ENCODE results near the gene CAV2.

Gene CAV2

DNA sequence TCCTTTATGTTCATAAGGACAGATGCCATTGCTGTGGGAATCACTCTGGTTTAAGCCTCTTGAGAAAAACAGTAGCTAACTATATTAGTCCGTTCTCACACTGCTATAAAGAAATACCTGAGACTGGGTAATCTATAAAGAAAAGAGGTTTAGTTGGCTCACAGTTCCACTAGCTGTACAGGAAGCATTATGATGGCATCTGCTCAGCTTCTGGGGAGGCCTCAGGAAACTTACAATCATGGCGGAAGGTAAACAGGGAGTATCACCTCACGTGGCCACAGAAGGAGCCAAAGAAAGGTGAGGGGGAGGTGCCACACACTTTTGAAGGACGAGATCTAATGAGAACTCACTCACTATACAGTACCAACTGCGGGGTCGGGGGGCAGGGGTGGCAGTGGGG is 2.9 kb upstream of the CAV2 start:
- no peak for DNase-seq

DNA sequence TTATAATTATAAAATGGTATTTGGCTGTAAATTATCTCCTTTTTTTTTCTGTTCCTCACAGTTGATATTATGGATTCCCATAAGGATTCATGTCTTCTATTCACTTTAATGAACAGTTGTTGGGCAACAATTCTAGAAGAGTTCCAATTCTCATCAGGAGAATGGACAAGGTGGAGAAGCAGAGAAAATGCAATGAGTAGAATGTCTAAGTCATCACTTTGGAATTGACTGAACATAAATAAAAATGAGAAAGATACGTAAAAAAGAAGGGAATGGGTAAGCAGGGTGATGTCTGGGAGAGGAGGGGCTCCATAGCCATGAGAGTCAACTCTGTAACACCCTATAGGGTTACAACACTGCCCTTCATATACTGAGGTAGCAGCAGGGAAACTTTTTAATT is 1.8 kb upstream of the CAV2 start:
- DNase-seq = no peak

DNA sequence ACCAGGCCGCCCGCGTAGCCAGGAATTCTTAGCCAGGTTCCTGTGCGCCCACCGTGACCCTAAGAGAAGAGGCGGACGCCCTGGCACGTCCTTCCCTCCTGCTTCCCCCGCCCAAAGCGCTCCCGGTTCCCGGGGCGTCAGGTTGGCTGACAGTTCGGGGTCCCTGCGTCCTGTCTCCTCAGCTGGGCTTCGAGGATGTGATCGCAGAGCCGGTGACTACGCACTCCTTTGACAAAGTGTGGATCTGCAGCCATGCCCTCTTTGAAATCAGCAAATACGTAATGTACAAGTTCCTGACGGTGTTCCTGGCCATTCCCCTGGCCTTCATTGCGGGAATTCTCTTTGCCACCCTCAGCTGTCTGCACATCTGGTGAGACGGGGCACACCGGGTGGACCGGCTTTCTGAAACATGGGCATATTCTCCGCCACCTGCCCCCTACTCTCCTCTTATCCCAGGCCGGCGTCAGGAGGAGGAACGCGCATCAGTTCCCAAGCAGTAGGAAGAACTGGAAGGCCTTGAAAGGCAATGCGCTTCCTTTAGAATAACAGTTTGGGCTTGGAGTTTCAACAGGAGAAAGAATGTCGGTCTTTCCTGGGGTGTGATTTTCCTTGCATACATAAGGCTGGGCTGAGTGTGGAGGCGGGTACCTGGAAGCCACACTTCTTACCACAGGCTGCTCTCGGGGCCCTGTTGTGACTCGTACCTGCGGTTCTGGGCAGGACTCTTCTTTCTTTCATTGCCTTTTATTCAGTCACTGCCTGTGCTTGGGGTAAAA is 728 bp downstream of the CAV2 start:
- DNase-seq = no peak

DNA sequence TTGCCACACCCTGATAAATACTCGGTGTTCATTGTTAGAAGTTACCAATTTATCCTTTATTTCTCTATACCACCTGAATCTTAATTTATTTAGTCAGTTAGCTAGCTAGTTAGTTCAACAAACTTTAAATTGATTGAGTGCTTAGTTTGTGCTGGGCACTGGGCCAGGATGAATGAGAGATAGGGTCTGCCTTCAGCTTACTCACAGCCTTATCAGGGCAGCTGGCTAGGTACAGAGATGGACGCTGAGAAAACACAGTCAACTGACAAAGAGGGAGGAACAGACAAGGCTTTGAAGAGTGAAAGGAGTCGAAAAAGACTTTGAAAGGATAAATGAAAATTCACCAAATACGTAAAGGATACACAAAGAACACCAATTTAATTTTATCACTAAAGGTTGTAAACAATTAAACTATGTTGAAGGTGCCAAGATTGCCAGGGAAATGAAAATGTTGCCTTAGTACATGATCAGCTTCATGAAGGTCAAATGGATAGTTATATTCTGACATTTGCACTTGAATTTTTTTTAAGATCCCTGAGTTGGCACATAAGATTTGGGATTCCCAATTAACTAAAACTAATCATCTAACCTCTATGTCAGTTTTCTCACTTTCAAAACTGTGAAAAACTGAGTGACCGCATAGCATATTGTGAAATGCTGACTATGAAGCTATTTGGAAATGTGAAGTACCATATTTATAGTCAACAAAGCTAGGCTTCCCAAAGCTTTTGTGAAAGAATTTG is 2.1 kb downstream of the CAV2 start:
- no peak for DNase-seq

DNA sequence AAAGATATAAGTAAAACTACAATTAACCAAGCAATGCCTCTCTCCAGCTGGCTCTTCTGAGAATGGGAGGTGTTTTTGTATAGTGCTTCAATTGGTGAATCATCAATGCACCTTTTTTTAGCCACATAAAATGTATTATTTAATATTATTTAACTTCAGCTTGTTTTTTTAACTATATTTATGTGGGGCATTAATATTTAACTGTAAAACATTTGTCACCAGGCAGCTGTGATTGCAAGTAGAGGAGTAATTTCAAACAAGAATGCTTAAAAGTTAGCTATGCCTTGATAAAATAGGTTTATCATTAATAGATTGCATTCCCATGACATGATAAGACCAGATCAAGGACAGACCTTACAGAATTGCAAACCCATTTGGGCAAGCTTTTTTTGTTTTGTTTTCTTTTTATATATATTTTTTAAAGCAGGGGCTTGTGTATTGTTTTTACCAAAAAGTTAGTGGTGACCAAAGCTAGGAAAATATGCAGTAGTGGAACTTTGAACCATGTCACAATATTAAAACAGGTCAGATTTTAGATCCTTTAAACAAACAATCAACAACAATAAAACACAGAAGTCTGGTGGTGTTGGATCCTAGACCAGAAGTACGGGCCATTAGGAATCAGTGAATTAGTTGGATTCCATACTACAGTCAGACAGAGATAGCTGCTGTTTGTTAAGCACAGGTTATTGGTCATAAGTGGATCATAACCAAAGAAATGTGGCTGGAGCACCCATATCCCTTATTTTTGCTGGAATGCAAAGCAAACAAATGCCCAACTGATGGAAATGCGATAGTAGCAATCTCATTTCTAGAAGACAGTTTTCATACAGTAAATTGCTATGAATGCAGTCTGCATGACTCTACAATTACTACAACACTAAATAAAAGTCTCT is 2.9 kb downstream of the CAV2 start:
- no peak for DNase-seq

DNA sequence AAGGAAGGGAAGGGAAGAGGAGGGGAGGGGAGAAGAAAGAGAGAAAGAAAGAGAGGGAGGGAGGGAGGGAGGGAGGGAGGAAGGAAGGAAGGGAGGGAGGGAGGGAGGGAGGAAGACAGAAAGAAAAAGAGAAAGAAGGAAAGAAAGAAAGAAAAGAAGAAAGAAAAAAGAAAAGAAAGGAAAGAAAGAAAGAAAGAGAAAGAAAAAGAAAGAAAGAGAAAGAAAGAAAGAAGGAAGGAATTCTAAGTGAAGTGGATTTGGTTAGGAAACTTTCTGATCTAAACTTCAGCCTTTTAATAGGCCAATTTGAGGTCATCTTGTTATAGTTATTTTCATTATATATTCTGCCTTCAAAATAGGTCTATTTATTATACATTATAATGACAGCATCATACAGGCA is 4.3 kb downstream of the CAV2 start:
- DNase-seq = no peak

DNA sequence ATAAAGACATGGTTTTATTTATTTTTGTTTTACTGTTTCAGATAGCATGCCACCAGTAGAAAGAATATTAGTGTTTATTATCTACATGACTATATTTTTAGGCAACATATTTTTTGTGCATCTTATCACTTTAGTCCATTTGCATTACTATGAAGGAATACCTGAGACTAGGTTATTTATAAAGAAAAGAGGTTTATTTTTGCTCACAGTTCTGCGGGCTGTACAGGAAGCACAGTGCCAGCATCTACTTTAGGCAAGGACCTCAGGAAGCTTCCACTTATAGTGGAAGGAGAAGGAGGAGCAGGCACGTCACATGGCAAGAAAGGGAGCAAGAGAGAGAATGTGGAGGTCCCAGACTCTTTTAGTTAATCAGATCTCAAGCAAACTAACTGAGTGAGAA is 5.7 kb downstream of the CAV2 start:
- DNase-seq = no peak

DNA sequence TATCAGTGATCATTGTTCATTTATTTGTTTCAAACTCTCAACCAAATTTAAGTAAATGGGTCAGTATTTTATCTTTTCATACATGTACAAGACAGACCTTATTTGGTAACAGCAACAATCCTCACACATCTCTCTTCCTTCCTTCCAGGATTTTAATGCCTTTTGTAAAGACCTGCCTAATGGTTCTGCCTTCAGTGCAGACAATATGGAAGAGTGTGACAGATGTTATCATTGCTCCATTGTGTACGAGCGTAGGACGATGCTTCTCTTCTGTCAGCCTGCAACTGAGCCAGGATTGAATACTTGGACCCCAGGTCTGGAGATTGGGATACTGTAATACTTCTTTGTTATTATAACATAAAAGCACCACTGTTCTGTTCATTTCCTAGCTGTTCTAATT is 6.3 kb downstream of the CAV2 start:
- no peak for DNase-seq

DNA sequence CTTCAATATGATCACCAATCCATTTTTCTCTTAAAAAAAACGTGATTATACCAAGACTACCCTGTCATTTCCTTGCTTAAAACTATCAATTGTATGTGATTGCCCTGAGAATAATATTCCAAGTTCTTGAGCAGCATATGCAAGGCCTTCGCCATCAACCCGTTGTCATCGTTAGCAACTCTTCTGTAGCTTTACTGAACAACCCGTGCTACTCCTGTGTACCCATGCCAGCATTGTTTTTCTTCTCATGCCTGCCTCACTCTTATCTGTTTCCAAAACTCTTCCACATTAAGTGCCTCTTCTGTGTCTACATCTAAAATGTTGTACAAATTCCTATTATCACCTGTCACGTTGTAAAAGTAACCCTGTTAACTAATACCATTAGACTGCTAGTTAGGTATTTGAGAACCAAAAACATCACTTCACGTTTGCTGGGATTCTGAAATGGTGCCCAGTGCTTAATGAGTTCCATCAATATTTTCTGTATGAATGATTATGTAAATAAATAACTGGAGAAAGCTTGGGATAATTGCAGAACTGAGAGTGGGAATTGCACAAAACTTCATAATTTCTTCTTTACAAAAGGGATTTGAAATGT is 10.5 kb downstream of the CAV2 start:
- DNase-seq = no peak

DNA sequence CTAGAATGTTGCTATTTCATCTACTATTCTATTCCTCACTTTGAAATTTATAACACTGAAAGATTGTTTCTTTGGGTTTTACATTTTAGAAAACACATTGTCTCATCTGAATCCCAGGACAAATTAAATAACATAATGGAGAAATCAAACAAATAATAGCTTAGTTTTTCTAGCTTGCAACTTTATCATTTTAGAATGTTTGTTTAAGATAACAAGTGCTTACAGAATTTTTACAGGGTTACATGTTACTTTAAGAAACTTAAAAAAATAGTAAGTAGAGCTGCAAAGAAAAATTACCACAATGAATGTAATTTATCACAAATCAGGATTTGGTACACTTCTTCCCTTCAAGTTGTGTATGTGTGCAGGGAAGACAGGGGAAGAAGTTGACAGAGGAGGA is 11.3 kb downstream of the CAV2 start:
- DNase-seq = no peak

DNA sequence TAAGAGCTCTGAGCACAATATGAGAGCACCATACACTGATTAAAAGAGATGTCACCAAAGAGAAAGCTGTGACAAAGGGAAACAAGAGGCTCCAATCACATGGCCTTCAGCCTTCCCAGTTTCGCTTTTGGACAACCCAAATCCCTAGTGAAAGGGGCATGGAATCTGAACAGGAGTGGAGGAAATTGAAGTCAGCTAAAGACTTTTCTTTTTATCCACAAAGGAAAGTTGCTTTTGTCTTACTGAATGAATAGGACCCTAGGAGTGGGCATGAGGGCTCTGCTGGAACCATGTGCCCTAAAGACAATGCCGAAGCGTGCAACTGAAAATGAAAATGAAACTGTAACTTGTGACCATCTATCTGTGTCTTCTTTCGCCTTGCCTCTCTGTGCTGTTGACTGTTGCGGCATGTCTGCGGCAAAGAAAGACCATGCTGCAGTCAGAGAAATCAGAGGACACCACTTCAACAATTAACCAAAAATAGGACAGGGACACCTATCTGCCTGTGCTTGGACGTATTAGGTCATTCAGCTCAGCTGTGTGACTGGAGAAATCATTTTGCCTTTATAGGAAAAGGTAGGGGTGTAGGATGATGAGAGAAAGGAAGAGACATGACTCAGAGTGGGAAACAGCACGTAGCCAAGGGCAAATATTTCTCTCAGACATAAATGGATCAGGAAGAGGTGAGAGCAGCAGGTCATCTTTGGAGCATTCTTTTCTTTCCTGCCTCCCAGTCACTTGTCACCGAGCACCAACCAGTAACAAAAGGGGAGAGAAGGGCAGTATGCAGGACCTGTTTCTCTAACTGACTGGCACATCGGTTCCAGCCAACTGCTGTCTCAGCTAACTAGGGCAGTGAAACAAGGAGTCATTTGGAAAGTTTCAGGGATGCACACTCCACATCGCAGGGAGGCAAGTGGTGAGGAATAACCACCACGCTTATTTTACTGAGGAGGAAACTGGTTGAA is 12.3 kb downstream of the CAV2 start:
- no peak for DNase-seq

DNA sequence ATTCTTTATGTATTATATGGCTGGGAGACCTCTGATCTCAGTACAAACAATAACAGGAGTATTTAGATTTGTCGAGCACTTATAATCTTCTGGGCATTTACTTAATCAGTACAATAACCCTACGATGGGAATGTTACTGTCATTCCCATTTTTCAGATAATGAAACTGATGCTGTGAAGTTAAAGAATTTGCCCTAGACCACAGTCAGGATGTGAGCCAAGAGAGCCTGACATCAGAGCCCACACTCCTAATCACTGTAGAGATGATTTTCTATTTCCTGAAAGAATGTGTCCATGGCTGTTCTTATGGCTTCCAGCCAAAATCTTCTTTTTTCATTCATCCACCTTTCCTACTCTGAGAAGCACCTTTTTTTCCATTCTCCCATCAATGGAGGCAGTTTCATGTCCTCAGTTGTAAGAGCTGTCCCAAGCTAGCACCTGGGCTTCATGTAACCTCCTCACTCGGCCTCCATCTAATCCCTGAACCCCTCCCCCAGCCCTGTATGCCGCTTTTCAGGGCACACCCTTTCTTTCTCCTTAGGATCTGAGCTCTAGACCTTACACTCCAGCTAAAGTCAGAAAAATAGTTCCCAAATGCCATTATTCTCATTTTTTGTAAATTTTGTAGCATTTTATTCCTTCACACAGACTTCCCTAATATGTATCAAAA is 13.1 kb downstream of the CAV2 start:
- no peak for DNase-seq

DNA sequence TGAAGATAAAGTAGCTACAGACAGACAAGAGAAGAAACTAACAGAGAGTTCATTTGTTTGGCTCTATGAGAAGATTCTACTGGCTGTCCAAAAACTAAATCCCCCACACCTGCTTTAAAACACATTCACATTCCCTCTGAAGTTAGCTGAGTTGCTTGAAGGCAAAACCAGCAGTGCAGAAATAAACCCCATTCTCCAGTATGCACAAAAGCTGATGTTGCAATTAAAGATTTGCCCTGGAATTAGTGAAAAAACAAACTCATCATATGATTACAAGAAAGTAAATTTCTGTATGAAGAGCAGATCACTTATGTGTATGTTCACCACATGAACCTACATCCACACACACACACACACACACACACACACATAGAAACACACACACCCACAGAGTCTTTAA is 16.0 kb downstream of the CAV2 start:
- no peak for DNase-seq

DNA sequence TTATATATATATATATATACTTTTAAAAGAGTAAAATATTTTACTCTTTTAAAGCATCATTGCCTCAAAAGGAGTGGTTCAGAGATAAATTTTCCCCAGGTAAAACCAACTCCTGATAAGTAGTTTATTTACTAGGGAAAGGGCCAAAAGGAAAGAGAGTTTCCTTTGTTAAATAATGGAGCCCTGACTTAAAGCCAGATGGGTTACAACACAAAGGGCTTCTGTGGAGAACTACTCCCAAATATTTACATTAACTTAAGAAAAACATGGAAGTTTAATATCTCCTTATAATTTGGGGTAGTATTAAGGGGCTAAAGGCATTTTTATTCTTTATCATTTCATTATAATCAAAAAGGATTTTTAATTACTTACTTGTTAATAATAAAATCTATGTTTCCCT is 16.8 kb downstream of the CAV2 start:
- DNase-seq = no peak

DNA sequence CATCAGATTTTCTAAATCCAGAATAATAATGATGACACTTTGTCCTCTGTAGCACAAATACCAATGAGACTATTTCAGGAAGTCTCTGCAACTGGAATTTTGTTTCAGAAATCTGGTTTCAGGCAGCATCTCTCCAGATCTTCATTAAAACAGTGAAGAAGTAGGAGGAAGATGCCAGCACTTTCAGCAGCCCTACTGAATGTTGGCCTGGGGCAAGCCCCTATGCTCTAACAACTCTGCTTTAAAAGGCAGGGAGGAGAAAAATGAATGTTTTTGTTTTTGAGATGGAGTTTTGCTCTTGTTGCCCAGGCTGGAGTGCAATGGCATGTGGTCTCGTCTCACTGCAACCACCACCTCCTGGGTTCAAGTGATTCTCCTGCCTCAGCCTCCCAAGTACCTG is 18.1 kb downstream of the CAV2 start:
- DNase-seq = no peak

DNA sequence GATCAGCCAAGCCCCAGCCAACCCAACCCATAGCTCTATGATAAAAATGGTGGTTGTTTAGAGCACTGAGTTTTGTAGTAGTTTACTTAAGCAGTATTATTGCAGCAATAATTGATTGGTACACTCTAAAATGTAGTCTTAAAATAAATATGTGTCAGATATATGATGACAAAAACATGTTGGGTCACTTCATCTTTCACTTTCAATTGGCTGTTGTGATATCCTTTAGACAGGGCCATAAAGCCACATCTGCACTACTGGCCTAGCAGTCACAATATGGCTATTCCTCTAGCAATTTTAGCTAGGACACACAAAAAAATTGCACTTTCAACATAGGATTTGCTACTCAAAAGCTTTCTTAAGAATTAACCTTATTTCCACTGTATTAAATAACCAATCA is 19.4 kb downstream of the CAV2 start:
- no peak for DNase-seq

DNA sequence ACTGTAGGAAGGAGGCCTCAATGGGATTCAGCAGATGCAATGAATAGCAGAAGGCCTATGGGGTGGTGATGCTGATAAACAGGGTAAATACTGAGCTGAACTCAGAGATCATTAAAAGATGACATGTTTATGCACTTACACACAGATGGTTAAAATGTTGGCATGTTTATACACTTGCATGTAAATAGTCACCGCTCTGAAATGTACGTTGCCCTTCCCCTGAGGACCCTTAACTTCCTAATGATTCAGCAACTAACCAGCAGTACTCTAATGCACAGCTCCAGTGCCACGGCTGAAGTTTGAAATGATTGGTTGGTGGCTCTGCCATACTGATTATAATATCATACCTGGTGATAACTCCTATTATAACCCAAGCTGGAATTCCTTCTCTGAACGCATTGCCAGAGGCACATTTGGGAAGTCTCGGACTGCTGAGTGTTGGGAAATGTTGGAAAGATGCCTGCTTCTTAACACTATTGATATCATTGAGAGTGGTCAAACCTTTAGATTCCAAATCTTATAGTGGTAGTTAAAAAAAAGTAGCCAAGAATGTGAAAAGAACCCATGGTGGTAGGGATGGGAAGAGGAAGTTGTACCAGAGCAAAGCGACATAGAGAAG is 21.6 kb downstream of the CAV2 start:
- no peak for DNase-seq

DNA sequence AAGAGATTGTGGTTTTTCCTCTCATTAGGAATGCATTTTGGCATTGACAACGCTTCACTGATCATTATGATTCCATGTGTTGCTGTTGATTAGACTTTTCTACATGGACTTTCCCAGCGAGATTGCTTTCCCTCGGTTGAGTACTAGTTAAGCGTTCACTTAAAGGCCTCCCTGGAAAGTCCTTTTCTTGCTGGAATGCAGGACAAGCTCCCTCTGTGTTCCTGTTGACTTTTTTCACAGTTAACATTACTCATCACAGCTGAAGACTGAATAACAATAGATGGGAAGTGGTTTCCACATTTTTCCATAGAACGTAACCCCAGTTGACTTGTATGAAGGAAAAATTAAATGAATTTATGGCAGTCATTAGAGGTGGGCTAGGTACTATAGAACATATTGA is 22.7 kb downstream of the CAV2 start:
- no peak for DNase-seq

DNA sequence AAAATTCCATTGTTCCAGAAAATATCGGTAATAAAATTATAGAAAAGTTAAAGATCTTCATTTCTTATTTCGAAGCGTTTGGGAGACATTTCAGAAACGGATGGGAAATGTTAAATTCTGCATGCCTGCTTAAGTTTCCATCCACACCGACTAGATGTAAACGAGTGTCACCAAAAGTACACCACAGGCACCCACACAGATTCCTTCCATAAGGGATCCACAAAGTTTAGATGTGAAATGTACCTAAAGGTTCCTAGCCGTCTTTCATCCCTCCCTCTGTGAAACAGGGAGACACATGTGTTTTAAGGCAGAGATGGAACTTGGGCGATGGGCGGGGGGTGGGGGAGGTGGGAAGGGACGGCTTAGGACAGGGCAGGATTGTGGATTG is 24.7 kb downstream of the CAV2 start:
- no peak for DNase-seq

DNA sequence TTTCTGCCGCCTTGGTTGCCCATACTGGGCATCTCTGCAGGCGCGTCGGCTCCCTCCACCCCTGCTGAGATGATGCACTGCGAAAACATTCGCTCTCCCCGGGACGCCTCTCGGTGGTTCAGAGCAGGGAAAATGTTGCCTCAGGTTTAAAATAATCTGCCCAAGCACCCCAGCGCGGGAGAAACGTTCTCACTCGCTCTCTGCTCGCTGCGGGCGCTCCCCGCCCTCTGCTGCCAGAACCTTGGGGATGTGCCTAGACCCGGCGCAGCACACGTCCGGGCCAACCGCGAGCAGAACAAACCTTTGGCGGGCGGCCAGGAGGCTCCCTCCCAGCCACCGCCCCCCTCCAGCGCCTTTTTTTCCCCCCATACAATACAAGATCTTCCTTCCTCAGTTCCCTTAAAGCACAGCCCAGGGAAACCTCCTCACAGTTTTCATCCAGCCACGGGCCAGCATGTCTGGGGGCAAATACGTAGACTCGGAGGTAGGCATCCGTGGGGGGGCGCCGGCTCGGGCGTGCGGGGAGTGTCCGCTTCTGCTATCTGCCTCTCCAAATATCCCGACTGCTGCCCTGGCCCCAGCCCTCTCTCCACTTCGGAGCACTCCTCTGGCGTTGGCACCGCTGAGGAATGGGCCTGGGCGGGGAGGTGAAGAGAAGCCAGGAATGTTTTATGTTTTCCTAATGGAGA is 25.2 kb downstream of the CAV2 start, which contains the start of gene CAV1:
Gene CAV1 (plus strand): TSS at position 428 of the 689 bp plus-strand sequence. CDS start 27 bp downstream, at position 455.
- DNase-seq = no peak
